ENCODE results near the gene ASAP3. TPM values are rescaled to one million over a fixed set of nuclear protein-coding genes. Genes with fewer than 3 reads are reported as not detected.

The ASAP3 gene
- total and polyA plus RNA-seq, 2 of the 4 experiments (the other 2 are of a cell fraction): 18.6 to 18.8 TPM

DNA sequence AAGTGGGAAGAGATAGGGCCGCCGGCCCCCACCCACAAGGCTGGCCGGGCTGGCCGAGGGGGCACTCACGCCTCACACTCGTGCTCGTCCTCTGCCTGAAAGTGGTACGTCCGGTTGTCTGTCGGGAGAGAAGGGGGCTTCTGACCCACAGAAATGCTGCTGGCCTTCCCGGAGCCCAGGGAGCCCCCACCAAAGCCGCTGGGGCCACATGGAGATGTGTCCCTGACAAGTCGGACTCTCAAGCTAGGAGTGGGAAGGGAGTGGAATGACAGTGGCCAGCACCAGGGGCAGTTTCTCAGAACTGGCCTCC is 46.7 kb downstream of the ASAP3 start:
- 82% methylated on average over 11 of the region's 13 CpGs; no CpG with 5 or more reads in 1 of the 2 experiments for WGBS, 2 experiments (ENCODE audit: extremely low coverage in 2 of 2, insufficient read length in 1 of 2)
- no TSS peak for BruUV-seq (replicated peaks)
- no peak for ATAC-seq (ENCODE audit: low read depth)

More for the DNA sequence above, 46.7 kb downstream of the ASAP3 start:
- H3K18ac ChIP-seq (ENCODE audit: low read depth, low read length): no peak overlapping the region
- in situ Hi-C loops (cut with MboI; ENCODE audit: low sequenced_read_pairs): no loop called here
- ChIA-PET CTCF (no interaction called here), POLR2A (ENCODE audit: unreplicated experiment) (interaction anchor here (0.5 kb wide), 1 partner anchor 12 kb away, joined by 4 read pairs; no protein-coding TSS in a partner anchor)
- H2BK5ac ChIP-seq (ENCODE audit: low read depth, low read length, poor library complexity, severe bottlenecking): no peak overlapping the region
- H2BK120ac ChIP-seq (ENCODE audit: low read depth, low read length): no peak overlapping the region
- no peaks in the 10 kb centered on the region for H3K27me3 ChIP-seq (ENCODE audit: control insufficient read depth, insufficient read depth, low read length)
- H3K4ac ChIP-seq (ENCODE audit: low read depth, low read length): no peak overlapping the region
- H3K36me3 ChIP-seq (ENCODE audit: control insufficient read depth, insufficient read depth, low read length): peaks cover 60% of the 10 kb centered on the region
- no peak overlapping the region for H2AK9ac ChIP-seq (replicated peaks; ENCODE audit: low read depth, low read length, poor library complexity)
- dilution Hi-C loops (cut with HindIII; ENCODE audit: low sequenced_read_pairs, unreplicated experiment): no loop called here
- no peak overlapping the region for H4K5ac ChIP-seq (ENCODE audit: low read depth, low read length)
- H4K91ac ChIP-seq (ENCODE audit: insufficient read depth, low read depth, low read length): no peak overlapping the region
- no peaks in the 10 kb centered on the region for H3K9me3 ChIP-seq (ENCODE audit: control insufficient read depth, insufficient read depth, low read length)
- H3K4me2 ChIP-seq (ENCODE audit: low read depth, low read length): no peak overlapping the region
- no peaks in the 10 kb centered on the region for H3K4me1 ChIP-seq (ENCODE audit: control insufficient read depth, insufficient read depth, low read length)
- H3K56ac ChIP-seq (ENCODE audit: extremely low read depth, insufficient read depth, low read length): no peak overlapping the region
- no peak overlapping the region for H4K8ac ChIP-seq (ENCODE audit: low read depth in 2 of 2, low read length in 2 of 2)
- no peak overlapping the region for H2BK15ac ChIP-seq (ENCODE audit: low read depth, low read length)
- no peak for DNase-seq
- H3K23ac ChIP-seq (ENCODE audit: low read depth, low read length): no peak overlapping the region
- H3K9ac ChIP-seq (ENCODE audit: low read depth, low read length): no peak overlapping the region
- no peaks in the 10 kb centered on the region for H4K20me1 ChIP-seq (ENCODE audit: insufficient read depth, low read length)
- no peak overlapping the region for H2AK5ac ChIP-seq (ENCODE audit: low read depth, low read length)
- no peak overlapping the region for H3K14ac ChIP-seq (replicated peaks; ENCODE audit: low read depth, low read length)
- no peak overlapping the region for H2AFZ ChIP-seq (replicated peaks; ENCODE audit: low read length, poor library complexity)
- no peaks in the 10 kb centered on the region for H3K79me1 ChIP-seq (ENCODE audit: low read depth in 1 of 2, low read length in 2 of 2)
- no peak overlapping the region for H2BK20ac ChIP-seq (ENCODE audit: low read depth, low read length)
- TF ChIP-seq, protein P1, sequence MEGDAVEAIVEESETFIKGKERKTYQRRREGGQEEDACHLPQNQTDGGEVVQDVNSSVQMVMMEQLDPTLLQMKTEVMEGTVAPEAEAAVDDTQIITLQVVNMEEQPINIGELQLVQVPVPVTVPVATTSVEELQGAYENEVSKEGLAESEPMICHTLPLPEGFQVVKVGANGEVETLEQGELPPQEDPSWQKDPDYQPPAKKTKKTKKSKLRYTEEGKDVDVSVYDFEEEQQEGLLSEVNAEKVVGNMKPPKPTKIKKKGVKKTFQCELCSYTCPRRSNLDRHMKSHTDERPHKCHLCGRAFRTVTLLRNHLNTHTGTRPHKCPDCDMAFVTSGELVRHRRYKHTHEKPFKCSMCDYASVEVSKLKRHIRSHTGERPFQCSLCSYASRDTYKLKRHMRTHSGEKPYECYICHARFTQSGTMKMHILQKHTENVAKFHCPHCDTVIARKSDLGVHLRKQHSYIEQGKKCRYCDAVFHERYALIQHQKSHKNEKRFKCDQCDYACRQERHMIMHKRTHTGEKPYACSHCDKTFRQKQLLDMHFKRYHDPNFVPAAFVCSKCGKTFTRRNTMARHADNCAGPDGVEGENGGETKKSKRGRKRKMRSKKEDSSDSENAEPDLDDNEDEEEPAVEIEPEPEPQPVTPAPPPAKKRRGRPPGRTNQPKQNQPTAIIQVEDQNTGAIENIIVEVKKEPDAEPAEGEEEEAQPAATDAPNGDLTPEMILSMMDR (conservative IDR thresholded peaks at IDR 0.05; ENCODE audit: low read depth, low read length): no peak
- TF ChIP-seq FOS (IDR thresholded peaks at IDR 0.05; ENCODE audit: low read depth, low read length) (no peak), CHD1 (IDR thresholded peaks at IDR 0.05; ENCODE audit: low read depth, low read length) (no peak), MXI1 (IDR thresholded peaks at IDR 0.05; ENCODE audit: borderline replicate concordance, low read depth, low read length) (no peak), NFE2L2 (IDR thresholded peaks at IDR 0.05; ENCODE audit: low read depth, low read length) (no peak), POLR2A (IDR thresholded peaks at IDR 0.05; ENCODE audit: low read depth, low read length) (no peak), CEBPB (IDR thresholded peaks at IDR 0.05; ENCODE audit: low read depth, low read length) (no peak), RAD21 (IDR thresholded peaks at IDR 0.05; ENCODE audit: low read length) (no peak), RCOR1 (IDR thresholded peaks at IDR 0.05; ENCODE audit: insufficient replicate concordance, low read length) (no peak), SMC3 (IDR thresholded peaks at IDR 0.05; ENCODE audit: low read depth, low read length) (no peak), BHLHE40 (IDR thresholded peaks at IDR 0.05; ENCODE audit: low read depth, low read length) (no peak)
- TF ChIP-seq, protein P2, sequence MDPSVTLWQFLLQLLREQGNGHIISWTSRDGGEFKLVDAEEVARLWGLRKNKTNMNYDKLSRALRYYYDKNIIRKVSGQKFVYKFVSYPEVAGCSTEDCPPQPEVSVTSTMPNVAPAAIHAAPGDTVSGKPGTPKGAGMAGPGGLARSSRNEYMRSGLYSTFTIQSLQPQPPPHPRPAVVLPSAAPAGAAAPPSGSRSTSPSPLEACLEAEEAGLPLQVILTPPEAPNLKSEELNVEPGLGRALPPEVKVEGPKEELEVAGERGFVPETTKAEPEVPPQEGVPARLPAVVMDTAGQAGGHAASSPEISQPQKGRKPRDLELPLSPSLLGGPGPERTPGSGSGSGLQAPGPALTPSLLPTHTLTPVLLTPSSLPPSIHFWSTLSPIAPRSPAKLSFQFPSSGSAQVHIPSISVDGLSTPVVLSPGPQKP (IDR thresholded peaks at IDR 0.05; ENCODE audit: borderline replicate concordance, low read depth, low read length): no peak
- TF ChIP-seq, protein P3, sequence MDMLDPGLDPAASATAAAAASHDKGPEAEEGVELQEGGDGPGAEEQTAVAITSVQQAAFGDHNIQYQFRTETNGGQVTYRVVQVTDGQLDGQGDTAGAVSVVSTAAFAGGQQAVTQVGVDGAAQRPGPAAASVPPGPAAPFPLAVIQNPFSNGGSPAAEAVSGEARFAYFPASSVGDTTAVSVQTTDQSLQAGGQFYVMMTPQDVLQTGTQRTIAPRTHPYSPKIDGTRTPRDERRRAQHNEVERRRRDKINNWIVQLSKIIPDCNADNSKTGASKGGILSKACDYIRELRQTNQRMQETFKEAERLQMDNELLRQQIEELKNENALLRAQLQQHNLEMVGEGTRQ (IDR thresholded peaks at IDR 0.05; ENCODE audit: low read depth, low read length): no peak
- H3K27ac ChIP-seq (ENCODE audit: insufficient read depth, low read length): no peak overlapping the region
- intact Hi-C loops (cut with micrococcal nuclease): no loop called here
- H3K4me3 ChIP-seq (ENCODE audit: insufficient read depth, low read depth, low read length): no peak overlapping the region
- no peaks in the 10 kb centered on the region for H3K9me1 ChIP-seq (ENCODE audit: insufficient read depth, low read length)
